ENCODE results near the gene ABCB11. TPM values are rescaled to one million over a fixed set of nuclear protein-coding genes. Genes with fewer than 3 reads are reported as not detected.
A peak's percentile ranks its signal among the peaks of the same experiment; 100 is the strongest.

Gene ABCB11
- total and polyA plus RNA-seq, 8 donors, result 0.18 to 0.58 TPM; not detected in 6

DNA sequence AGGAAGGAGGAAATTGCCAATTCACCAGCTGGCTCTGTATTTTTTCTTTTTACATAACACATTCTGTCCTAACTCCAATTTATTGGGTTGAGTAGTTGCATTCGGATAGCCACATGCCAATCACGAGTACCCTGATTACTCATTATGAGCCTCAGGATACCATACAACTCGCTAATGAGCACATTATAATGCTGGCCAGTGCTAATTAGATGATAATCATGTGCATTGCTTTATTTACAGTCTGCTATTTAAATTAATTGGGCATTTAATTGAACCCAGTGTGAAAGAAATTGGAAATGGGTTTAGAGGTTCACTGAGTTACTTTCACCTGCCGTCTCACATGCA, 114.8 kb downstream of the ABCB11 start:
- peaks cover 0 to 3% (median 0%) of the 10 kb centered on the region in 3 donors for H3K27me3 ChIP-seq
- TF ChIP-seq POLR2A (IDR thresholded peaks at IDR 0.05), result no peak
- TF ChIP-seq, protein P1, sequence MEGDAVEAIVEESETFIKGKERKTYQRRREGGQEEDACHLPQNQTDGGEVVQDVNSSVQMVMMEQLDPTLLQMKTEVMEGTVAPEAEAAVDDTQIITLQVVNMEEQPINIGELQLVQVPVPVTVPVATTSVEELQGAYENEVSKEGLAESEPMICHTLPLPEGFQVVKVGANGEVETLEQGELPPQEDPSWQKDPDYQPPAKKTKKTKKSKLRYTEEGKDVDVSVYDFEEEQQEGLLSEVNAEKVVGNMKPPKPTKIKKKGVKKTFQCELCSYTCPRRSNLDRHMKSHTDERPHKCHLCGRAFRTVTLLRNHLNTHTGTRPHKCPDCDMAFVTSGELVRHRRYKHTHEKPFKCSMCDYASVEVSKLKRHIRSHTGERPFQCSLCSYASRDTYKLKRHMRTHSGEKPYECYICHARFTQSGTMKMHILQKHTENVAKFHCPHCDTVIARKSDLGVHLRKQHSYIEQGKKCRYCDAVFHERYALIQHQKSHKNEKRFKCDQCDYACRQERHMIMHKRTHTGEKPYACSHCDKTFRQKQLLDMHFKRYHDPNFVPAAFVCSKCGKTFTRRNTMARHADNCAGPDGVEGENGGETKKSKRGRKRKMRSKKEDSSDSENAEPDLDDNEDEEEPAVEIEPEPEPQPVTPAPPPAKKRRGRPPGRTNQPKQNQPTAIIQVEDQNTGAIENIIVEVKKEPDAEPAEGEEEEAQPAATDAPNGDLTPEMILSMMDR (IDR thresholded peaks at IDR 0.05), result no peak
- TF ChIP-seq EP300 (IDR thresholded peaks at IDR 0.05), result no peak
- no peak for TF ChIP-seq POLR2AphosphoS5 (IDR thresholded peaks at IDR 0.05)
- intact Hi-C loops (cut with DNase I; ENCODE audit: low total_unique reads), result loop anchor here (10.0 kb wide), 1 partner anchor 572 kb away; no protein-coding TSS in a partner anchor
- H3K36me3 ChIP-seq, result no peaks in the 10 kb centered on the region
- peaks cover 0 to 6% (median 2%) of the 10 kb centered on the region in 4 donors for H3K4me1 ChIP-seq
- H3K27ac ChIP-seq, result no peak overlapping the region
- H3K4me3 ChIP-seq, result no peak overlapping the region
- WGBS, 5 donors, result 83 to 93% (median 90%) methylated on average over 4 of the region's 4 CpGs
- DNase-seq, result no peak
- H3K9me3 ChIP-seq, result peaks cover 0 to 4% (median 2%) of the 10 kb centered on the region in 4 donors

DNA sequence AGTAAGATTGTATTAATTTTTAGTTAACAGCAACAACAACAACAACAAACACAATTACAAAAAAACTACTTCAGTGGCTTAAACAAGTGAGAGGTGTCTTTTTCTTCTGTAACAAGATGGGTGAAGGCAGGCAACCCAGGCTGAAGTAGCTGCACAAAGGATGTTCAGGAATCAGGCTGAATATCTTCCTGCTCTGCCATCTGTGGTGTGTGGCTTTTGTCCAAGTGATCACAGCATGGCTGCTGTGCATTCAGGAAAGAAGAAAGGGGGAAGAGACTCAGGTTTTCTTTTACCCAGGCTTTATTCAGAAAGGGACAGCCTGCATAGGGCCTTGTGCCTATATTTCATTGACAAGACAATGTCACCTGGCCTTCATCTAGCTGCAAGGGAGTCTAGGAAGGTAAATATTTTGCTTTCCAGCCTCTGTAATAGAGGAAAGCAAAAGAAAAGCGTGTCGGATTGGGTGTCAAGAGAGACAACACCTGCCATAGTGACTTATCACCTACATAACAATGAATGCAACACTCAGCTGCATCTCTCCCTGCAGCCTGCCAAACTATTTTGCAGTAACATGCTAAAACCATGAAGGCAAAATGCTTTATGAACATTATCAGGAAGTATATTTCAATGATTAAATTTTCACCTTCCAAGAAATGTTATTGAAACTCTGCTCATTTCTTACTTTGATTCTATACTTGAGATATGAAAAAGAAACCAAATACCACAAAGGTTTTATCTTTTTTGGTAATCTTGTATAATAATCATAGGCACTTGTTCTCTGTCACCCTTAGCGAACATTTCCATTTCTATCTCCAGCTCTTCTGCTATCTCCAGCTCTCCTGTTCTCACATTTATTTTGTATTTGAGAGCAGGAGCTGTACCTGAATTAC, 115.4 kb downstream of the ABCB11 start:
- no peak overlapping the region for H3K4me3 ChIP-seq
- intact Hi-C loops (cut with DNase I; ENCODE audit: low total_unique reads), result loop anchor here (10.0 kb wide), 1 partner anchor 571 kb away; no protein-coding TSS in a partner anchor
- peaks cover 0 to 4% (median 2%) of the 10 kb centered on the region in 4 donors for H3K9me3 ChIP-seq
- DNase-seq, result no peak
- TF ChIP-seq POLR2A (IDR thresholded peaks at IDR 0.05), result no peak
- no peak for TF ChIP-seq POLR2AphosphoS5 (IDR thresholded peaks at IDR 0.05)
- no peak for TF ChIP-seq EP300 (IDR thresholded peaks at IDR 0.05)
- TF ChIP-seq, protein P1 (IDR thresholded peaks at IDR 0.05), result no peak
- H3K4me1 ChIP-seq, result peaks cover 0 to 6% (median 2%) of the 10 kb centered on the region in 4 donors
- H3K27ac ChIP-seq, result no peak overlapping the region
- H3K27me3 ChIP-seq, result peaks cover 0 to 3% (median 0%) of the 10 kb centered on the region in 3 donors
- WGBS, 5 donors, result 87 to 97% (median 90%) methylated on average over 3 of the region's 3 CpGs
- no peaks in the 10 kb centered on the region for H3K36me3 ChIP-seq

DNA sequence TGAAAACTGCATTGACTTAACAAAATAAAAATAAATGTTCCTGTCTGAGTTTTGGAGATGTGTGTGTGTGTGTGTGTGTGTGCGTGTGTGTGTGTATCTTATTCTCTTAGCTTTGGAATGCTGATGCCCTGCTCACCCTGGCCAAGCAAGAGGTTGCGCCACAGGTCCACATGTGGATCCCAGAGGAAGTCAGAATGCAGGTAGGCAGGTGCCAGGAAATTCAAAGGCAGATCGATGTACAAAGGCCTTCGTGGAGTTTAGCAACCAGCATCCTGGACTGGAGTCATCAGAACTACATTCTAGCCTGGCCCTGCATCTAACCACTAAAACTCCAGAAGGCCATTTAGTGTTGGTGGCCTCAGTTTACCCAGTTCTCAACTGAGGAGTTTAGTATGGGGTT, 117.6 kb downstream of the ABCB11 start:
- no peak overlapping the region for H3K4me3 ChIP-seq
- DNase-seq, result no peak
- H3K9me3 ChIP-seq, result peaks cover 0 to 4% (median 2%) of the 10 kb centered on the region in 4 donors
- no peaks in the 10 kb centered on the region for H3K36me3 ChIP-seq
- 86 to 95% (median 88%) methylated on average over 4 of the region's 4 CpGs for WGBS, 5 donors
- no peak overlapping the region for H3K27ac ChIP-seq
- peaks cover 0 to 3% (median 0%) of the 10 kb centered on the region in 3 donors for H3K27me3 ChIP-seq
- peaks cover 0 to 6% (median 2%) of the 10 kb centered on the region in 4 donors for H3K4me1 ChIP-seq
- intact Hi-C loops (cut with DNase I; ENCODE audit: low total_unique reads), result loop anchor here (10.0 kb wide), 1 partner anchor 569 kb away; no protein-coding TSS in a partner anchor
- no peak for TF ChIP-seq POLR2A (IDR thresholded peaks at IDR 0.05)
- TF ChIP-seq, protein P1 (IDR thresholded peaks at IDR 0.05), result no peak
- TF ChIP-seq POLR2AphosphoS5 (IDR thresholded peaks at IDR 0.05), result no peak

DNA sequence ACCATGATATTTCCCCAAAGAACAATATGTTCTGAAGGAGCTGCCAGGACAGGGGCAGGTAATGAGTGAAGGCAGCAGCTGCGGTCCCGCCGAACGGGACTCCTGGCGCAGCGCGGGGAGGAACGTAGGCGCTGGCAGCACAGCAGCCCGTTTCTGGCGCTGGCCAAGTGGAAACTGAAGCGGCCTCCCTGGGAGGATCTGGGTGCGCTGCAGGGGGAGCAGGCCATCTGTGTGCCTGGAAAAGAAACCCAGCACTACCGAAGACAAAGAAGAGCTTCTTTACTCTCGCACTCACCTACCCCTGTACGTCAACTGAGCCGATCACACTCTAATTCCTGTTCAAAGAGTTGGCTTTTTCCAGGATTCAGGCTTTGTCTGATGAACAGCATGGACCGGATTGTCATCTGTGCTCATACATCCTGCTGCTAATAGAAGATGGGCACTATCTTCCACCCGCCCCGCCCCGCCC, 118.2 kb downstream of the ABCB11 start:
- Histone ChIP-seq H3K27ac (no peak overlapping the region), H3K4me1 (peaks cover 0 to 6% (median 2%) of the 10 kb centered on the region in 4 donors), H3K27me3 (peaks cover 0 to 3% (median 0%) of the 10 kb centered on the region in 3 donors), H3K9me3 (peaks cover 0 to 4% (median 2%) of the 10 kb centered on the region in 4 donors), H3K36me3 (no peaks in the 10 kb centered on the region), H3K4me3 (no peak overlapping the region)
- intact Hi-C loops (cut with DNase I; ENCODE audit: low total_unique reads), result loop anchor here (10.0 kb wide), 1 partner anchor 568 kb away; no protein-coding TSS in a partner anchor
- peak; percentile 29 to 60 for DNase-seq
- TF ChIP-seq EP300 (IDR thresholded peaks at IDR 0.05), result no peak
- TF ChIP-seq, protein P1 (IDR thresholded peaks at IDR 0.05), result no peak
- TF ChIP-seq POLR2A (IDR thresholded peaks at IDR 0.05), result no peak
- no peak for TF ChIP-seq POLR2AphosphoS5 (IDR thresholded peaks at IDR 0.05)
- WGBS, 5 donors, result 26 to 57% (median 29%) methylated on average over 20 to 21 of the region's 21 CpGs

All from stomach (tissue), 9 donors.